CD4-positive, alpha-beta T cell treated with Interferon alpha-2 for 1 hour (primary cell): ENCODE data around the gene TMEM53.

Source experiments
- DNase-seq, 2 donors: peaks; one replicate each; pipeline ENCODE4 v3.0.0-alpha.2; 2020 to 2022

The TMEM53 gene

DNA sequence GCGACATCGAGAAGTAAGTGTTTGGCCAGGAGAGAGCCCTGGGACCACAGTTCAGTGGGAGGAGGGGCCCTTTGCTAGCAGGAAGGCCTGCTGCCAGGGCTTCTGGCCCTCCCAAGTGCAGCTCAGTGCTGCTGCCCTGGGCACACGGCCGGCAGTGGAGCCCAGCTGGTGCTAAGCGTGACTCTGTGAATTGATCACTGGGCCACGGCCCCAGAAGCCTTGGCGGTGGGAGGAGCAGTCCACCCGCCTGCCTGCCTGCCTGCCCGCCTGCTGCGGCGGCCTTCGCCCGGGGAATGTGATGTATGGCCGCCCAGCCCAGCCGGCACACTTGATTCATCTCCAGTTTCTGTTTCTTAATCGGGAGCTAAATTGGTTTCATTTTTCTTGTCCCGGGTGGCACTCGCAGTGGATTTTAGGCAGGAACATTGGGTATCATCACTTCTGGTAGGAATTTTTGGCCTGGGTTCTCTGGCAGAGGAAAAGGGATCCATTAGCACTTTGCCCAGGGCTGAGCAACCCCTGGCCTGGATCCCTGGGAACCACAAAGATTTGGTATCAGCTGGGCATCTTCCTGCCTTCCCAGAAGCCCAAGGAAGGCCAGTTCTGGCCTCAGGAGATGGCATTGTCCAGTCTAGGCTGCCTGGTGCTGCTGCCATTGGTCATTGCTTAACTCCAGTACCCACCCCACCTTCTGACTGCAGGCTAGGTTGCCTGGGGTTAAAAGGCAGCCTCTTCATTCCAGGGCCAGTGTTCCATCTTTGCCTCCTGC, 28.6 kb downstream of the TMEM53 start:
- DNase-seq = no peak

DNA sequence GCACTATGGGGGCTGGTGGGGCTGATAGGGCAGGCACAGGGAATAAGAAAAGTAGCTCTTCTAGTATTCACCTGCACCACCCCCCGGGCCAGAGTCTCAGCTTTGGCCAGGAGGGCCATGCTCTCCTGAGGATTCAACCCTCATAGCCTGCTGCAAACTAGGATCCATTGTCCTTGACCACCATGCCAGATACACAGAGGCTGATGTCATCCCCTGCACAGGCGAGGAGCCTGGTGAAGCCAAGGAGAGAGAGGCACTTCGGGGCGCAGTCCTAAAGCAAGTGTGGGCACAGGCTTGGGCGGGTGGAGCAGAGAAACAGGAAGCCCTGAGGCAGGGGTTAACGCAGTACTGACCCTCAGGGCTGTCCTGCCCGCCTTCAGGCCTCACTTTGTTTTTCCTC, 29.5 kb downstream of the TMEM53 start:
- no peak for DNase-seq

DNA sequence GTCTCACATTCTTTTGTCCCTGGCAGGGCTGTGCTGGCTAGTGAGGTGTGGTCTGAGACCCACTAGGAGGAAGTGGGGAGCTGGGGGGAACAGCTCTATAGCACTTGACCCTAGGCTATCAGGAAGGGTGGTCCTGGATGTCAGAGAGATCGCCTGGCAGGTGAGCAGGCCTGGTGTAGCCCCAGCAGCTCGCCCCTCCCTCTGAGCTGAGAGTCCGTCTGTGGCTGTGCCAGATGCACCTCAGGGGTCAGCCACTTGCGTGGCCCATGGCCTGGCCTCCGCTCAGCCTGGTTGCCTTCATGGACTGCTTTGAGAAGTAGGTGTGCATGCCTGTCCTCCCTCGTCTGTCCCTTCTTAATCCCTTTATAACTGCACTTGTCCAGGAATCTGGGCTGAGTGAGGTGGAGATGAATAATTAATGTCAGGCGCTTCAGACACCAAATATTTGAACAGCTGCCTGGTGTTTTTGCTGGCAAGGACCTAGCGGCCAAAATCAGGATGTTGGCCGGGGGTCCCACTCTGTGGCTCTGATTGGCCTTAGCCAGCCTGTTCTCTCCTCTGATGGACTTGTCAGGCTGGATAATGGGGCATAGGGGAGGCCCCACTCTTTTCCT, 30.5 kb downstream of the TMEM53 start:
- DNase-seq = no peak

DNA sequence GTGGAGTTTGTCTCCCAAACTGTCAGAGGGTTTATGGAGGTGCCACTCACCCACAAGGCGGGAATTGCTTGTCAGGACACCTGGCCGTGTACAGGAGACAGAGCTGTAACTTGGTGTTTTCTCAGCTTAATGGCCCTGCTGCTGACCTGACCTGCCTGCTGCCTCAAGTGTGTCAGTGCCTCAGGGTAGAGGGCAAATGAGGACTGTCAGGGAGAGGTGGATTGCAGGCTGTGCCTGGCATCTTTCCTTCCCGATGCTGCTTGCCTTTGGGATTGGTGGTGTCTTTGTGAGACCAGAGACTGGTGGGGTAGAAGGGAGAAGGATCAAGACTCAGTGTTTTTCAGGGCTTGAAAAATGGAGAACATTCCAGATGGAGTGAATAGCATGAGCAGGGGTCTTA, 31.4 kb downstream of the TMEM53 start:
- no peak for DNase-seq

DNA sequence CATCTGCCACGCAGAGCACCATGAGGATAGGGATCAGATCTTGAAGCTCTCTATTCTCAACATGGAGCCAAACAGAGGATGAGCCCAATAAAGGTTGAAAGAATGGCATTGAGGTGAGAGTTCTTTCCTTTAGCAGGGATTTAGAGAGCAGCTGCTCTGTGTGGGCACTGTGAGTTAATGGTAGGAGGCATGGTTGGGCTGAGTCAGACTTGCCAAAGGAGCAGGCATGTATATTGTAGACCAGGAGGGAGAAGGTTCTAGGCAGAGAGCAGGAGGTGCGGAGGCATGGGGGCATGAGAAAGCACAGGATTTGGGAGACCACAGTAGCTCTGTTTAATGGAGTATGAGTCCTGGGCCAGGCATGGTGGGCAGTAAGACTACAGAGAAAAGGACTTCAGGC, 32.0 kb downstream of the TMEM53 start:
- no peak for DNase-seq

DNA sequence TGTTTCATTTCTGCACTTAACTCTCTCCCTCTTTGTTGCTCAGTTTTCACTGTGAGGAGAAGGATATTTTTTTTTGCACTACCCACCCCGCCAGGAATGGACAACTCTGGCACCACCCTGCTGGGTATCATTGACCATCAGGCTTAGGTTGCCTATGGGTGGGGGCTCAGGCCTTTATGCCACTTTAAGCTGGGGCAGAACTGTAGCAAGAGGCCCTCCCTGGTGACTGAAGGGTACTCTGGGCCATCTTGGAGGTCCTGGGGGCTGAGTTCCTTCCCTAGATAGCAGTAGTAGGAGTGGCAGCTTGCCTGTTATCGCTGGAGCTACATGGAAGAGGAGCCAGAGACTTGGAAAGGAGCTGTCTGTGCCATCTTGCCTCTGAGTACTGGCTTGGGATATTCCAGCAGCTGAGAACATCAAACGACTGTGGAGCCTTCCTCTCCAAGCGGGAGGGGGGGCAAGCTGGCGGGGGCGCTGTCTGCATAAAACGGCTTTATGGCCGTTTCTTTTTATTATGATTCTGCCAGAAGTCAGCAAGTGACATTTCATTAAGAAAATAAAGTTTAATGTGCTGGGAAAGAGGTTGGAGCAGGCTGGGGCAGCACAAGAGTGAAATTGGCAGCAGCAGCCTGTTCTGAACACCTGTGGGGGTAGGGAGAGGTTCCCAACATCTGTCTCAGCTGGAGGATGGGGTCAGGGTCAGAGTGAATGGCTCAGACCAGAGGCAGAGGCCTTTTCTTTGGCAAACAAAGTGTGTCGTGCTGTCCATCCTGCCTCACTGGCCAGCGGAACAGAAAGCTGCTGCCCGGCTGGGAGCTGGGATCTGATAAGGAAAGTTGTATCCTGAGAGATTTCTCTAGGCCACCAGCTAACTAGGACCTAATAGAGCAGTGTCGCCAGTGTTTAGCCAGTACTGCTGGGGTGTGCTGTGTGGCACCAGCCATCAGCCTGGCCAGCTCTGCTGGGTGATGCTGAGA, 32.9 kb downstream of the TMEM53 start:
- no peak for DNase-seq

DNA sequence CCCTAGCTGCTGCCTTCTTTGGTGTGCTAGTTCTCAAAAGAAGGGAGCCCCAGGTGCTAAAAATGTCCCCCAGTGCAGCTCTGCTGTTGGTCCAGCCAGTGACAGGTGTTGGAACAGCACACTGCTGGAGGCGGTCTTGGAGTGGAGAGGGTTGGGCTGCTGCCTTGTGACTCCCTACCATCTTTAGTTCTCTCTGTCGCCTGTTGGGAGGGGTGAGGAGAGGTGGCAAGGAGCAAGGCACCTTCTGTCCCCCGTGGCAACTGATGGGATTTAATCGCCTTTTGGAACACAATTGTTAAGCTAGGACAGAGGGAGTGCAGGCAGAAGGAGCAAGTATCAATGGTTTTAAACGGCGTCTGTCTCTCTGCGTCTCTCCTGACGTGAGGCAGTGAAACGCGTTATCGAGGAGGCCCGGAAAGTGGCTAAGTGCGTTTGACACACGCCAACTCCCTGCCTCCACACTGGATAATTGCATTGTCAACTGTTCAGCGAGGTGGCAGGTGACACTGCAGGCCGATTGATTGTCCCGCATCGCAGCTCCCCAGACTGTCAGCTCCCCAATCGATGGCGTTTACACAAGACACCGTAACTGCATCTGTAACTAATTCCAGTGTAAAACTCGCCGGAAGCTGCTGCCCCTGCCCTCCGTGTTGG, 34.0 kb downstream of the TMEM53 start:
- DNase-seq = no peak

DNA sequence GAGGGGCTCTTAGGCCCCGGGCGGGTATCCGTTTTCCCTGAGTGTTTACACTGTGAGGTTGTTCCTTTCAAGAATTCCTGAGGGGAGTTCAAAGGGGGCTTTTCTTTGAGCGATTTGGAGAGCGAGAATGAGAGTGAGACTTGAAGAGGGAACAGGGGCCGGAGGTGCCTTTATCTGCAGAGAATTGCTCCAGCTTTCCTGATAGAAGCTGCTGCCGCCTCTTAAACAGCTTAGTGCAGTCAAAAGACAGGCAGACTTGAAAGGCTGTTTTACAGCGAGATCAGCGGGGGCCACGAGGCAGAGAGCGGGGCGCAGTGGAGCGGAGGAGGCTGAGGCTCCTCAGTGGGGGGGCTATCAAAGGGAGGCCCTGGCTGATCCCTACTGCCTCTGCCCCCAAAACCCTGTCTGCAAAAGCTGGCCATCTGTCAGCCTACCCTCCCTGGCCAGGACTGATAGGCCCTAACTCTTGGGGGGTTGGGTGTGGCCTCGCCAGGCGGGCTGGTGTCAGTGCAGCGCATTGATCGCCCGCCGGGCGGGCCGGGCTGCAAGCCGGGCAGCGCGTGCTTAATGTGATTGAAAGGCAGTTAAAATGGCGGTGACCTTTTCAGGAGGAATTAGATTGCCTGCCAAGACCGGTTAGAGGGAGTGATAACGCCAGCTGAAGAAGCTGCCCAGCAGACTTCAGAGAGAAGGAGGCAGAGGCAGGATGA, 36.4 kb downstream of the TMEM53 start:
- DNase-seq = no peak

DNA sequence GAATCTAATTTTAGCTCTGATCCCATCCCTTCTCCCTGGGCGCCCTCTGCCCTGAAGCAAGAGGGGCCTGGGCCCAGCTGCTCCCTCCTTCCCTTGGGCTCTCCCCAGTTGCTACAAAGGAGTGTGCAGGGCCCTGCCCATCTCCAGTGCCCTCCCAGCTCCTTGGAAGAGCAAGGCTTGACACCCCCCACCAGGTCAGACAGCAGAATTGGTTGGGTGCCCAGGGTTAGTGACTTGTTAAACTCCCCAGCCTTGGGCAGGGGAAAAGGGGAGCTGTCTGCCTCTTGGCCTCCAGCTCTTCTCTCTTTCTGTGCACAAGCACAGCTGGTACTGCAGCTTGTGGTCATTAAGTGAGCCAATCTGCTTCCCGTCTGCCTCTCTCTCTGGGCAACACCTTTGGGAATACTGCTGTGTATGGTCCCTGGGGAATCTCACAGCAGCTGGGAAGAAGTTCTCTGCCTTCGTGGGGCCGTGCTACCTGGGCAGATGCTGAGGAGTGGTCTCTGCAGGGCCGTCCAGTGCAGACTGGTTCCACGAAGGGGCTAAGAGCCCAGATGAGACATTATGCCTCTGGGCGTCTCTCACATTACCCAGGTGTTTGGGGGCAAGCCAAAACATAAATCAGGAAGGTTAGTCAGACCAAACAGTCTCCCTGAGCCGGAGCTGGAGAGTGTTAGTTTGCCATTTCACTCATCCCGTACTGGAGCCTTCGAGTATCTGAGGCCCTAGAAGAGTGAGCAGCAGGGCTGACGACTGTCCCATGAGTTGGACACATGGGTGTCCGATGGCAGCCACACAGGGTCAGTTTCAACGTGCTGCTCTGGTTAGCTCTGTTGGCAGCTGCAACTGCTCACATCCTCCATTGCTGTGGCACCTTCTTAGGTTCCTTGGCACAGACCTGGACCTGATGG, 37.3 kb downstream of the TMEM53 start:
- no peak for DNase-seq

DNA sequence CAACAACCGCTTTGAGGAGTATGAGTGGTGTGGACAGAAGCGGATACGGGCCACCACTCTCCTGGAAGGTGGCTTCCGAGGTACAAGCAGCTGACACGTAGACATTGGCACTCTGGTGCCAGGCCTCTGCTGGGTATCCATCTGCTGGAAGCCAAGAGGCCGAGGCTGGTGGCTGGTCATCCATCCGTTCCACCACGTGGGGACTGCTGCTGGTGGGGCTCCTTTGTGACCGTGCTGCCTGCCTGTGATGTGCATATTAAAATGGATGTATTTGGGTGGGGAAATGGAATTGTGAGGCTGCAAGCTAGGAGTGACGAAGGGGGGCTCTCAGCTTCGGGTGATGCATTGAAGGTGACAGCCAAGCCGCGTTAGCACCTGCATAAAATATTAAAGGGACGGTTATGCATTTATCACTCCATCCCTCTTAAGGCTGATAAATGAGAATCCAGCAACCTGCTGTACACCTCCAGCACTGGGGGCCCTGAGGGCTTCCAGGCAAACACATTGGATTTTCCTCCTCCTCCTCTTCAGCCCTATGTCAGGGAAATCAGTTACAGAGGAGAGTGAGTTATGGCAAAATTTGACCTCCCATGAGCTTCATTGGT, 38.1 kb downstream of the TMEM53 start:
- DNase-seq = no peak

DNA sequence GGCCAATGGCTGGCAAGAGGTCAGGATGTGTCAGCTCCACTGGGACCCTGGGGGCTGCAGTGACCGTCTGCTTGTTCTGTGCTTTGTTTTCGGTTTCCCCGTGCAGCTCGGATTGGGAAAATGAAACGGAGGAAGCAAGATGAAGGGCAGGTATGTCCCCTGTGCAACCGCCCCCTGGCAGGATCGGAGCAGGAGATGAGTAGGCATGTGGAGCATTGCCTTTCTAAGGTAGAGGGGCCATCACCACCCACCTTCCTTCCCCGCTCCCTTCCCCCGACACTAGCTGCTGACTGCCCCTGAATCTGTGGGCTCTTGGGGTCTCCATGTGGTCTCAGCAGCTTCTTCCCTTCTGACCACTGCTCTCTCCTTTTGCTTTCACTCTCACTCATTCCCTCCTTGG, 38.8 kb downstream of the TMEM53 start:
- no peak for DNase-seq

DNA sequence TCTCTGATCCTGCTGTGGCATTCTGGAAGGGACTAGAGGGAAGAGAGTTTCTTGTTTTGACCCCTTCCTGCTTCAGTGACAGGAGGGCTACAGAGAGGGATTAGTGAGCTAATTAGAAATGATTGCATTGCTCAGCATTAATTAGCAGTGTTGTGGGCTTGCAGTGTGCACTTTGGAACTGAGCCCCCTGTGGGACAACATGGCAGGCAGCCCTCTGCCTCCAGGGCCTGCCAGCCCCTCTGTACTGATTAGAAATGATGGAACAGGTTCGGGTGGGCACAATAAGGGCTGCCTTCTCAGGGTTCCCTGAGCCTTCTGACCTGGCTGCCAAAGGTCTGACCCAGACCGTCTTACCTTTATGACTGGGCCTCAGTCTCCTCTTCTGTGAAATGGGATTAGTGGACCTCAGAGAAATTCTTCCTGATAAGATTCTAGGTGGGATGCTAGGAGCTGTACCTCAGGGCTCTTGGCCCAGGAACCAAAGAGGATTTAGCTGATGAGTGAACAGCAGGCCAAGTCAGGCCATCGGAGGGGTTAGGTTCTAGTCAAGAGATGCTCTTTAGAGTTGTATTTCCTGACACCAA, 39.6 kb downstream of the TMEM53 start:
- DNase-seq = no peak

DNA sequence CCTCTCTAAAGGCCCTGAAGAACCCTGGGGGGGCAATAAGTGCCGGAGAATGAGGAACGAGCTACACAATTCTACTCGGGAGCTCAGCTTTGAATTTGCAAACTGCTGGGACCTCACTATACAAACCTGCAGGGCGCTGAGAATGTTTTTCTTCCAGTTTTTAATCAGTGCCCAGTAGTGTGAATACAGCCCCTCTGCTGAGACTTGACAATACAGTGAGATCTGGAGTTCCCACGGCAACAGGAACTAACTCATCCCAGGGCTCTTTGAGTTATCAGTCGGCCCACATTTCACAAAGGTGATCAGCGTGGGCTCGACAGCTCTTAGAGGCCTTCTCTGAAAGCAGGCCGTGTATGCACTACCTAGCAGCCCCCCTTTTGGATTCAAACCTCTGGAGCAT, 41.7 kb downstream of the TMEM53 start:
- DNase-seq = no peak

DNA sequence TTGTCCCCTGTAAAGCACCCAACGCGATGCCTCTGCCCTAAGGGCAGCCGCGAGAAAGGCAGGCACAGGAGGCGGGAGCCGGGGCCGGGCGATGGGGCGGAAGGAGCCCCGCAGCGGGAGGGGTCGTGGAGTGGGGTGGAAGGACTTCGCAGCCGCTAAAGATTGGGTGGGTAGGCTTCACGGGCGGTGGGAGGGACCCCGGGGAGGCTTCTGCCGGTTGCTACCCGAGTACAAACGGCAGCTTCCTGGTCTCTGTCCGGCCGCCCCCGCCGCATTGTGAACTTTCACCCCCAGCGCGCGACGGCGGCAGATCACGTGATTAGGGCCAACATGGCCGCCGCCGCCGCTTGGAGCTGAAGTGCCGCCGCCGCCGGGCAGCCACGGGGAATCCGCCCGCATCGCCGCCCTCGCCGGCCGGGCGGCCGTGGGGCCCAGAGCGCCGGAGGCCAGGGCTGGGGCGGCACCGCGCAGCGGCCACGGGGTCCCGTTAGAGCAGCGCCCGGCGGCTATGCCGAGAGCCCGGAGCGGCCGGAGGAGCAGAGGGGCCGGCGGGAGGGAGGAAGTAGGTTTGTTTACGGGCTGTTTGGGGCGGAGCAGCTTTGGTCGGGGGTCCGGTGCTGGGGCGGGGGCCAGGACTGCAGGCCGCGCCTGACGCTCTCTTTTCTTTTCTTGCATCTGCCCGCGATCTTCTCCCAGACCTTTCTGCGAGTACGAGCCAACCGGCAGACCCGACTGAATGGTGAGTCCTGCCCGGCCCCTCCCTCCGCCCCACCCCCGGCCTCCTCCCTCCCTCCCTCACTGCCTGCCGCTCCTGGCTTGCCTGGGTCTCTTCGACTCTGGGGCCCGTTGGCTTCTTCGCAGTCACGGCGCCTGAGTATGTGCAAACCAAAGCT, 42.4 kb downstream of the TMEM53 start:
- DNase-seq = peak; percentile 86 to 91

DNA sequence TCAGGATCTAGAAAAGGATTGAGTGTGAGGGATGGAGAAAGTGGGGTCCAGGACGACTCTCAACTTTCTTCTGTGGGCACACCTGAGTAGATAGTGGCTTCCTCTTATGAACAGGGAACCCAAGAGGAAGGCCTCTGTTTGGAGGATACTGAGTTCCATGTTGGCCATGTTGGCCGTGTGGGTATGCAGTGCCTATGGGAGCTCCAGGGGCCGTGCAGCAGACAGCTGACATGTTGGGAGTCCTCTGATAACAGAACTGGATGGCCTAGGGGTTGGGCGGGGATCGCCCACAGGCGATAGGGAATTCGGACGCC, 43.0 kb downstream of the TMEM53 start:
- DNase-seq = no peak

DNA sequence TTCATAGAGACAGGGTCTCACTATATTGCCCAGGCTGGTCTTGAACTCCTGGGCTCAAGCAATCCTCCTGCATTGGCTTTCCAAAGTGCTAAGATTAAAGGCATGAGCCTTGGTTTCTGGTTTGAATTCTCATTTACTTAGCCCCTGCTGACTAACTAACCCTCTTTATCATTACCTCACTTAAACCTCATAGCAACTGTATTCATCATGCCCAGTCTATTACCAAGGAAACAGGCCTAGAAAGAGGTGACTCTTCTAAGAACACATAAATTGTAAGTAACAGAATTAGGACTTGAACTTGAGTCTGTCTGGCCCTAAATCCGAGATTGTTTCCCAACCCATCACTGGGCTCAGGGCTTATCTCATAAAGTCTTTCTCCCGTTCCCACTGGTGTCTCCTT, 44.2 kb downstream of the TMEM53 start:
- DNase-seq = no peak

DNA sequence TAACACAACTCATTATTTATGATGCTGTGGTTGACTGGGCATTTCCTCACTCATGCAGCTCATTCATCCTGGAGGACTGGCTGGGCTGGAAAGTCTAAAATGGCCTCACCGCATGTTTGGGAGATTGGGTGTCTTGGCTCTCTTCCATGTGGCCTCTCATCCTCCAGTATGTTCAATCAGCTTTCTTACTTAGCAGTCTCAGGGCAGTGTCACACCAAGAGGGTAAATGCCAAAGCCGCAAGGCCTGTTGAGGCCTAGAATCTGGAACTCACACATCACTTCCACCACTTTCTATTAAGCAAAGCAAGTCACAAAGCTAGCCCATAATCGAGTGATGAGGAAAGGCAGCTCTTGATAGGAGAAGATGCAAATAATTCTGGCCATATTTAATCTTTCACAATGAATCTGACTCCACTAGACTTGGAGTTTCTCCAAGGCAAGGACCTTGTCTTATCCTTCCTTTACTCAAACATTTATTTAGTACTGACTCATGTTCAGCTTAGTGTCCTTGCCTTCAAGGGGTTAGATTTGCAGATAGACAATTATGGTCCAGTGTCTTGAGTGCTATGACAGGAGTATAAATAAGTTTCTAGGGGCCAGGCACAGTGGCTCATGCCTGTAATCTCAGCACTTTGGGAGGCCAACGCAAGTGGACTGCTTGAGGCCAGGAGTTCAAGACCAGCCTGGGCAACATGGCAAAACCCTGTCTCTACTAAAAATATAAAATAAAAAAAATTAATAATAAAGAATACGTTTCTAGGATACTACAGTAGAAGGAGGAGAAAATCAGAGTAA, 45.1 kb downstream of the TMEM53 start:
- DNase-seq = no peak

DNA sequence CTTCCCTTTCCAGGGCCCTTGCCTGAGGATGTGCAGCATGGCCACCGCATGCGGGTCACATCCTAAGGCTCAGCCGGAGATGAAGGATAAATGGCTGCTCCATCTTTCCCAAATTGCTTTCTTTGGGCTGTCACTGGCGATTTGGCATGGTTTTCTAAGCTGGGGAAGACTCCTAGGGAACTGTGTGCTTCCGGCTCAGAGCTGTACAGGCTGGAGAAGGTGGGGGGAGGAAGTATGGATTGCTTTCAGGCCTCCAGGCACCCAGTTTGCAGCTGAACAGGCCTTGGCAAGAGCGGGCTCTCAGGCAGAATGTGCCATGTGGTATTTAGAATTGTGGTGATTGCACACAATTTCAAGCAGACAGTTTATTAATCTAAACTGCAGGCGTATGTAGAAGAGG, 48.9 kb downstream of the TMEM53 start:
- DNase-seq = no peak
